BE2C (cell line): Measurements from ENCODE around the gene MYH3. TPM values are rescaled to one million over a fixed set of nuclear protein-coding genes. Genes with fewer than 3 reads are reported as not detected.
"Not testable (repeated sequence)": the region's sequence is repeated elsewhere in the genome, so short reads cannot be mapped to it uniquely, and the experiment has no call there.

Source experiments
- DNase-seq: peaks from one replicate; pipeline ENCODE4 v3.0.0-alpha.2; 2020
- H3K27me3 ChIP-seq: fragments of 250-450 bp; sonication (Bioruptor Pico); 2 replicates; pipeline ENCODE4 v1.5.1; 2020; ENCODE audit warnings: mild to moderate bottlenecking
- H3K36me3 ChIP-seq: fragments of 250-450 bp; sonication (Bioruptor Pico); 2 replicates; pipeline ENCODE4 v1.5.1; 2020; ENCODE audit warnings: mild to moderate bottlenecking
- H3K4me1 ChIP-seq: fragments of 250-450 bp; sonication (Bioruptor Pico); 2 replicates; pipeline ENCODE4 v1.5.1; 2020
- H3K4me3 ChIP-seq: 2 replicates; pipeline ENCODE4 v1.5.1; 2011; ENCODE audit warnings: low read depth, low read length
- H3K9me3 ChIP-seq: fragments of 250-450 bp; sonication (Bioruptor Pico); 2 replicates; pipeline ENCODE4 v1.5.1; 2020
- CTCF ChIP-seq: IDR thresholded peaks from 2 replicates; pipeline ENCODE4 v1.5.1; 2012; ENCODE audit warnings: mild to moderate bottlenecking, low read depth, low read length
- polyA plus RNA-seq: library from polyadenylated mRNA; unstranded; fragments of >200 nt; gene quantifications from one replicate; pipeline ENCODE4 v1.2.1, GENCODE V29; 2012; ENCODE audit warnings: low read depth, missing spikeins; ENCODE audit not compliant: insufficient read length, insufficient read depth

MYH3 gene
- polyA plus RNA-seq = not detected

- H3K4me3 ChIP-seq = no peak within 1 kb of the TSS
- no peaks in the 10 kb centered on the region for H3K9me3 ChIP-seq
- H3K27me3 ChIP-seq = no peaks in the 10 kb centered on the region
- no peaks in the 10 kb centered on the region for H3K4me1 ChIP-seq
- TF ChIP-seq CTCF = no peak
- no peaks in the 10 kb centered on the region for H3K36me3 ChIP-seq
- DNase-seq = no peak
These were observed at the start of gene MYH3 for GRCh38 chr17:10657148-10657547. Gene MYH3 (minus strand): TSS chr17:10657309. CDS start chr17:10655064, 2,245 bp downstream.

DNA sequence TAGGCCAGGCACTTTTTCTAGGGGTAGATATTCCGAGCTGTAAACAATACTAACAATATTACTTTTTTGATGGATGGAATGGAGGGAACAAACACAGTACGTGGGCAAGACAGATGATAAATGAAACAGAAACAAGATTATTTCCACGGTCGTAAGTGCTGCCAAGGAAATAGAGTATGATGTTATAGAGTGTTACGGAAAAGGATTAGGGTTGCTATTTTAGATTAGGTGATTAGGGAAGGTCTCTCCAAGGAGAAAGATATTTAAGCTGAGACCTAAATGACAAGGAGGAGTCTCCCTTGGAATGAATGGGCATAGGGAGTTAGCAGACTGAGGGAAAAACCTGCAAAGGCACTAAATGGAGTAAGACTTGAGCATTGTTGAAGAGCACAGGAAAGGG is 48.6 kb upstream of the MYH3 start:
- Histone ChIP-seq H3K27me3 (no peaks in the 10 kb centered on the region), H3K4me3 (no peak overlapping the region), H3K9me3 (no peaks in the 10 kb centered on the region), H3K4me1 (no peaks in the 10 kb centered on the region), H3K36me3 (no peaks in the 10 kb centered on the region)
- no peak for TF ChIP-seq CTCF
- DNase-seq = no peak

GRCh38 chr17:10702574-10702973 is 45.5 kb upstream of the MYH3 start:
- DNase-seq = no peak
- Histone ChIP-seq H3K4me3 (no peak overlapping the region), H3K27me3 (no peaks in the 10 kb centered on the region), H3K9me3 (no peaks in the 10 kb centered on the region), H3K36me3 (no peaks in the 10 kb centered on the region), H3K4me1 (no peaks in the 10 kb centered on the region)
- no peak for TF ChIP-seq CTCF

DNA sequence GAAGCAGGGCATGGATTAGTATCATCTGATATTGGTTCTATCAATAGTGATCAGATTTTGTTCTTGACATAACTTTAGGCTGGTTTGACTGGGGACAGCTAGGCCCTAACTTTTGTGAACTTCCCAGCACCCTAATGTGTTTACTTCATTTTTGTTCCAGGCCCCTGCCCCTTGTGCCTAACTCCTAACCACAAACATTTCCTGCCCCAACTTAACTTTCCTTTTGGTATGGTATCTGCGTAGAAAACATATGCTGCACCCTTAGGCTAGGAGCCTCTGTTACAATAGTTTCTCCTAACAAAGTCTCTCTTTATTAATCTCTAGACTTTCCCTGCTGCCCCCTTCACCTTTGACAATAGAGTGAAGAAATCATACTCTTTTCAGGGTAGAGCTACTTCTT is 42.7 kb upstream of the MYH3 start:
- Histone ChIP-seq H3K4me1 (no peaks in the 10 kb centered on the region), H3K4me3 (no peak overlapping the region), H3K9me3 (no peaks in the 10 kb centered on the region), H3K27me3 (no peaks in the 10 kb centered on the region), H3K36me3 (no peaks in the 10 kb centered on the region)
- no peak for TF ChIP-seq CTCF
- DNase-seq = no peak

DNA sequence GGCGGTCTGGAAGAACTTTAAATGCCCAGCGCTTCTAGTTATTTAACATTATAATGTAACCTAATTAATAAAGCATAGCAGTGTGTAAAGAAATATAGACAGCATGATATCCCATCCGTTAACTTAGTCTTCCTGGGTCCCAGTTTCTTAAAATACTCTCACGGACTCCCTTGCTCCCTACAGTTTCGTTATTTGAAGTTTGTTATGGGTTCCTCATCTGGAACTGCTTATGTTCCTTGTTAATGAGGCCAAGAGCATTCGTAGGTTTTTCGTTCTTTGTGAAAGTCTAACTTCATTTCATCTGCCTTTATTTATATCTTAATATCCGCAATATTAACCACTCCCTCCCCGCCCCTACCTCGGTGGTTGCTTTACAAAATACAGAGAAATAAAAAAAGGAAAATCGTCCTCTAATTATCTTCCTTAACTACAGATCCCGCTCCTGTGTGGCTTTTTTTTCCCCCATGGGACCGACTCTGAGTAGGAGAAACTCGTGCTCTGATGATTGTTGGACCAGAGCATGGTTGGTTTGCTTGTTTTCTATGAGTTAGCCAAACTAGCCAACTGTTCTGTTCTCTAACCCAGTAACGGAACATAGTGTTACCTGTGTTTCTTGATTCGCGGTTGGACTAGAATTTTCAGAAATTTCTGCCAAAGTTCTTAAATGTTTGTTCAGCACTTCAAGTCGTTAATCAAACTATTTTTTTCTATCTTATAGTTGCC is 41.1 kb upstream of the MYH3 start:
- TF ChIP-seq CTCF = no peak
- no peaks in the 10 kb centered on the region for H3K36me3 ChIP-seq
- H3K4me1 ChIP-seq = no peaks in the 10 kb centered on the region
- no peaks in the 10 kb centered on the region for H3K9me3 ChIP-seq
- peak; percentile 16 for DNase-seq
- no peaks in the 10 kb centered on the region for H3K27me3 ChIP-seq
- peak overlapping the region; percentile 70 for H3K4me3 ChIP-seq

DNA sequence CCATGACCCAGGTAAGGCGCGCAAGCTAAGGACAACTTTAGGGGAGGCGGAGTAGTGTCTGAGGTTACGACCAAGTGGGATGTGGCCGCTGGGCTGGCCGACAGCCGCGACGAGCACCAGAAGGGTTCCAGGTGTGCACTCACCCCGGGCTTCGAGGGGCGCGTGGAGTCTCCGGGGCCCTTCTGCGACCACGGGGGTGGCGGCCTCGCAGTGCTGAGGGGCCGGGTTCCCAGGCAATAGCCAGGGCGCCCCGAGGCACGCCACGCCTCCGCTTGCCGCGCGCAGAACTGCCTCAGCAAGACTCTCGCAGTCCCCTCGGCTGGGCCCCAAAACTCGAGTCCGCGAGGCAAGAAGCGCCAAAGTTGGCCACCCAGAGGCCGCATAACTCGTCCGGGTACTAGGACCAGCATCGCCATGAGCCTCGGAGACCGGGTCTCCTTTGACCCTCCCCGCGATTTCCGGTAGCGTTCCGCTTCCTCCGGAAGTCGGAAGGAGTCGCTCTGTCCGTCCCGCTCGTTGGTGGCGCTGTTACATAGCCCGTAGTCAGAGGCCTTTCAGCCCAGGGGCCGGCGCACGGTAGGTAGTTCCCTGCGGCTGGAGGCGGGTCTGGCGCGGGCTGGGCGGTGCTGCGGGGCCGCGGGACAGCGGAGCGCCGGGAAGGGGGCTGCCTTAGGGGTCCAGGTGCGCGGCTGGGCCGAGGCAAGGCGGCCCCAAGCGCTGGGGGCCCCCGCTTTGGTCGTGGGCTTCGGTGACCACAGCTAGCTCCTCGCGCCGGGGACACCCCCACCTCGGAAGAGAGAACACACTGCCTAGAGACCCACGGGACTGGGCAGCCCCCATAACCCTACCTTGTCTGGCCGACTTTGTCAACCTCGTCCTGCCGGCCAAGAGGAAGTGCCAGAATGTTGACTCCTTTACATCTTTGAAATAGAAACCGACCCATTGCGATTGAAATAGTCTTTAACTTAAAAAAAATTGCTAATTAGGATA is 40.3 kb upstream of the MYH3 start, which contains the start of the genes ADPRM and SCO1:
ADPRM (plus strand) TSS at position 503 of the 990 bp plus-strand sequence. CDS start 7,333 bp downstream, outside the sequence.
SCO1 (minus strand) TSS at position 442 of the 990 bp plus-strand sequence; CDS start at position 416, 26 bp downstream.
- Histone ChIP-seq H3K36me3 (no peaks in the 10 kb centered on the region), H3K9me3 (no peaks in the 10 kb centered on the region), H3K27me3 (no peaks in the 10 kb centered on the region), H3K4me3 (peak within 1 kb of the TSS; percentile 70), H3K4me1 (no peaks in the 10 kb centered on the region)
- peak; percentile 89 for DNase-seq
- TF ChIP-seq CTCF = peak; percentile 33; the same call in 1 of the 2 replicates

DNA sequence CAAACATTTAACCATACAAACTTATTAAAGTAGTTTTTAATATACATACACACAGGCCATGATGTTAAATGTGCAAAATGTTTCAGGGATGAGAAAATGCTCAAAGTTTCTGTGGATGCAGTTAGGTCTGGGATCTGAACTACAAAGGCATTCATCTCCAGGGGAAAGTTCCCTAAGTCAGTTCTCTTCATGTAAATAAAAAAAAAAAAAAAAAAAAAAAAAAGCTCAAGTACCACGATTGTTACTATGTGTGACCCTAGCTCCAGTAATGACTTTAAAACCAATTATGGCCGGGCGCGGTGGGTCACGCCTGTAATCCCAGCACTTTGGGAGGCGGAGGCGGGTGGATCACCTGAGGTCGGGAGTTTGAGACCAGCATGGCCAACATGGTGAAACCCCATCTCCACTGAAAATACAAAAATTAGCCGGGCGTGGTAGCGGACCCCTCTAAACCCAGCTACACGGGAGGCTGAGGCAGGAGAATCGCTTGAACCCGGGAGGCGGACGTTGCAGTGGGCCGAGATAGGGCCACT is 38.8 kb upstream of the MYH3 start:
- not testable (repeated sequence) for H3K36me3 ChIP-seq, H3K9me3 ChIP-seq, H3K27me3 ChIP-seq, DNase-seq, H3K4me1 ChIP-seq, H3K4me3 ChIP-seq
